HCT116 (cell line): ENCODE results near the gene AWAT1. TPM values are rescaled to one million over a fixed set of nuclear protein-coding genes. Genes with fewer than 3 reads are reported as not detected.

Experiments
- ATAC-seq: fragments of 200-7000 bp; cut with Tn5 transposase; 2 replicates; pipeline ENCODE4 v1.9.1; 2020; ENCODE audit warnings: mild to moderate bottlenecking, moderate library complexity
- BruUV-seq: library from RNA; stranded (reverse); fragments of 400-500 nt; replicated peaks from 2 replicates; lab custom pipeline; 2021; lab: Mats Ljungman, UMichigan
- CTCF ChIA-PET: fragments of 300-600 bp; sonication (Branson Sonifier 250); formaldehyde crosslinking; loops from one replicate; lab custom pipeline; 2021; ENCODE audit warnings: antibody characterized with exemption; lab: Charles Lee
- POLR2A ChIA-PET: fragments of 300-600, 350-600 bp; sonication (Branson Sonifier 250); formaldehyde crosslinking; loops from one replicate; lab custom pipeline; 2021; ENCODE audit warnings: antibody characterized with exemption; lab: Charles Lee
- RAD21 ChIA-PET, 2 experiments: fragments of 300-600 bp; sonication (Branson Sonifier 250); formaldehyde crosslinking; loops; one replicate each; lab custom pipeline; 2023; ENCODE audit warnings: low total read pairs in 2 of 2; ENCODE audit not compliant: uncharacterized antibody in 2 of 2, unreplicated experiment in 2 of 2, low non-redundant PET in 1 of 2; lab: Charles Lee
- DNase-seq: peaks from one replicate; pipeline ENCODE4 v3.0.0-alpha.2; 2010; ENCODE audit warnings: low read depth, low spot score
- H2AFZ ChIP-seq: fragments of 200-600 bp; shearing (Covaris generic), sonication (generic); 2 replicates; pipeline ENCODE4 v1.6.1; 2017; ENCODE audit warnings: low read depth, mixed run types, mixed read lengths, antibody characterized with exemption, low read length; ENCODE audit not compliant: poor library complexity, severe bottlenecking
- H3K27ac ChIP-seq: 2 replicates; pipeline ENCODE4 v1.5.1; 2012; ENCODE audit warnings: low read depth, low read length
- H3K27me3 ChIP-seq: fragments of 200-600 bp; sonication (generic); 2 replicates; pipeline ENCODE4 v1.6.1; 2016; ENCODE audit warnings: mixed run types, low read length, mixed read lengths; ENCODE audit not compliant: insufficient read depth
- H3K36me3 ChIP-seq, 2 experiments: fragments of 200-500 bp in 1 of 2; fragments of 200-600 bp in 1 of 2; sonication (Bioruptor generic) in 1 of 2; sonication (generic) in 1 of 2; 2 replicates each; pipeline versions ENCODE4 v1.5.1 to v1.6.1; 2014 to 2016; ENCODE audit warnings: low read length in 2 of 2, inconsistent platforms in 1 of 2, mixed read lengths in 1 of 2, mixed run types in 1 of 2; ENCODE audit not compliant: insufficient read depth in 2 of 2, control insufficient read depth in 1 of 2
- H3K4me1 ChIP-seq, 2 experiments: fragments of 200-600 bp in 1 of 2; sonication (generic) in 1 of 2; 2 replicates each; pipeline versions ENCODE4 v1.5.1 to v1.6.1; 2012 to 2017; ENCODE audit warnings: low read length in 2 of 2, inconsistent platforms in 1 of 2, mild to moderate bottlenecking in 1 of 2, mixed read lengths in 1 of 2, mixed run types in 1 of 2, moderate library complexity in 1 of 2; ENCODE audit not compliant: insufficient read depth in 2 of 2, control insufficient read depth in 1 of 2
- H3K4me2 ChIP-seq: fragments of 200-600 bp; sonication (generic); 2 replicates; pipeline ENCODE4 v1.6.1; 2017; ENCODE audit warnings: mixed run types, low read length, mixed read lengths
- H3K4me3 ChIP-seq, 2 experiments: fragments of 200-600 bp in 1 of 2; sonication (generic) in 1 of 2; replicated peaks in 1 of 2; 2 replicates each; pipeline ENCODE4 v1.5.1; 2011 to 2016; ENCODE audit warnings: low read length in 2 of 2, control low read depth in 1 of 2, low read depth in 1 of 2, mild to moderate bottlenecking in 1 of 2, mixed read lengths in 1 of 2, mixed run types in 1 of 2
- H3K79me2 ChIP-seq: fragments of 200-600 bp; sonication (generic); 2 replicates; pipeline ENCODE4 v1.6.1; 2017; ENCODE audit warnings: mild to moderate bottlenecking, mixed run types, low read length, moderate library complexity, mixed read lengths; ENCODE audit not compliant: insufficient read depth
- H3K9ac ChIP-seq: fragments of 200-600 bp; sonication (generic); 2 replicates; pipeline ENCODE4 v1.6.1; 2016; ENCODE audit warnings: low read length, mixed read lengths
- H3K9me2 ChIP-seq: fragments of 200-600 bp; sonication (generic), shearing (Covaris generic); 2 replicates; pipeline ENCODE4 v1.6.1; 2017; ENCODE audit warnings: mixed run types, mild to moderate bottlenecking, moderate library complexity; ENCODE audit not compliant: insufficient read depth
- H3K9me3 ChIP-seq, 2 experiments: fragments of 200-500 bp in 1 of 2; fragments of 200-600 bp in 1 of 2; sonication (Bioruptor generic) in 1 of 2; sonication (generic) in 1 of 2; 2 replicates each; pipeline ENCODE4 v1.6.1; 2014 to 2017; ENCODE audit warnings: low read length in 2 of 2, mixed read lengths in 2 of 2, inconsistent platforms in 1 of 2, low read depth in 1 of 2, mild to moderate bottlenecking in 1 of 2, mixed run types in 1 of 2, moderate library complexity in 1 of 2; ENCODE audit not compliant: control insufficient read depth in 1 of 2, insufficient read depth in 1 of 2
- H4K20me1 ChIP-seq: fragments of 200-600 bp; sonication (generic), shearing (Covaris generic); 2 replicates; pipeline ENCODE4 v1.6.1; 2017; ENCODE audit warnings: mixed run types, mild to moderate bottlenecking, moderate library complexity; ENCODE audit not compliant: insufficient read depth
- ATF3 ChIP-seq: IDR thresholded peaks from 2 replicates; pipeline ENCODE4 v1.6.1; 2012
- ELF1 ChIP-seq: IDR thresholded peaks from 2 replicates; pipeline ENCODE4 v1.6.1; 2012; ENCODE audit warnings: low read depth, borderline replicate concordance
- RAD21 ChIP-seq: IDR thresholded peaks from 2 replicates; pipeline ENCODE4 v1.6.1; 2012; ENCODE audit warnings: low read depth, mild to moderate bottlenecking
- REST ChIP-seq: IDR thresholded peaks from 2 replicates; pipeline ENCODE4 v1.6.1; 2012; ENCODE audit warnings: low read depth
- YY1 ChIP-seq: IDR thresholded peaks from 2 replicates; pipeline ENCODE4 v1.6.1; 2011; ENCODE audit warnings: low read length, low read depth, moderate library complexity, mild to moderate bottlenecking; ENCODE audit not compliant: insufficient replicate concordance; ENCODE audit errors: extremely low read depth
- ZBTB33 ChIP-seq: IDR thresholded peaks from 2 replicates; pipeline ENCODE4 v1.6.1; 2011; ENCODE audit warnings: mild to moderate bottlenecking, low read length, moderate library complexity; ENCODE audit not compliant: insufficient replicate concordance; ENCODE audit errors: extremely low read depth
- intact Hi-C: fragments of 100-400 bp; cut with micrococcal nuclease; formaldehyde crosslinking; loops from 2 replicates; pipeline ENCODE4 v1.10.0; 2022
- total RNA-seq: library from RNA; stranded (reverse); gene quantifications from one replicate; pipeline ENCODE4 v1.2.1, GENCODE V29; 2021; ENCODE audit not compliant: unreplicated experiment

The AWAT1 gene
- total RNA-seq, 1 experiment from 2014 or later: not detected

GRCh38 chrX:70226687-70227086, 7.8 kb upstream of the AWAT1 start:
- ATAC-seq (no peak), DNase-seq (no peak)
- no peak overlapping the region for H3K4me2 ChIP-seq
- no peaks in the 10 kb centered on the region for H3K9me3 ChIP-seq
- H3K27me3 ChIP-seq: no peaks in the 10 kb centered on the region
- intact Hi-C loops: no loop called here
- H3K27ac ChIP-seq: no peak overlapping the region
- no TSS peak for BruUV-seq
- no peaks in the 10 kb centered on the region for H4K20me1 ChIP-seq
- CTCF ChIA-PET: no interaction called here
- no peaks in the 10 kb centered on the region for H3K4me1 ChIP-seq
- H3K79me2 ChIP-seq: no peaks in the 10 kb centered on the region
- POLR2A ChIA-PET: no interaction called here
- RAD21 ChIA-PET: no interaction called here
- no peaks in the 10 kb centered on the region for H3K9me2 ChIP-seq
- no peak for TF ChIP-seq YY1
- no peak for TF ChIP-seq REST
- TF ChIP-seq RAD21: no peak
- no peak for TF ChIP-seq ZBTB33
- TF ChIP-seq ELF1: no peak
- no peak for TF ChIP-seq ATF3
- H3K36me3 ChIP-seq: no peaks in the 10 kb centered on the region
- no peak overlapping the region for H2AFZ ChIP-seq
- H3K4me3 ChIP-seq: no peak overlapping the region
- no peak overlapping the region for H3K9ac ChIP-seq
